A204.1 (cell line): ENCODE data around the gene C1QTNF1.
"Not testable (repeated sequence)": the region's sequence is repeated elsewhere in the genome, so short reads cannot be mapped to it uniquely, and the experiment has no call there.

ENCODE experiments used
- FAIRE-seq: peaks from 2 replicates; lab custom pipeline; 2012; peaks lifted over from hg19 to GRCh38; lab: Jason Lieb, UNC

C1QTNF1 gene

GRCh38 chr17:79024901-79025737 is 1.1 kb downstream of the C1QTNF1 start:
- FAIRE-seq, result no peak

DNA sequence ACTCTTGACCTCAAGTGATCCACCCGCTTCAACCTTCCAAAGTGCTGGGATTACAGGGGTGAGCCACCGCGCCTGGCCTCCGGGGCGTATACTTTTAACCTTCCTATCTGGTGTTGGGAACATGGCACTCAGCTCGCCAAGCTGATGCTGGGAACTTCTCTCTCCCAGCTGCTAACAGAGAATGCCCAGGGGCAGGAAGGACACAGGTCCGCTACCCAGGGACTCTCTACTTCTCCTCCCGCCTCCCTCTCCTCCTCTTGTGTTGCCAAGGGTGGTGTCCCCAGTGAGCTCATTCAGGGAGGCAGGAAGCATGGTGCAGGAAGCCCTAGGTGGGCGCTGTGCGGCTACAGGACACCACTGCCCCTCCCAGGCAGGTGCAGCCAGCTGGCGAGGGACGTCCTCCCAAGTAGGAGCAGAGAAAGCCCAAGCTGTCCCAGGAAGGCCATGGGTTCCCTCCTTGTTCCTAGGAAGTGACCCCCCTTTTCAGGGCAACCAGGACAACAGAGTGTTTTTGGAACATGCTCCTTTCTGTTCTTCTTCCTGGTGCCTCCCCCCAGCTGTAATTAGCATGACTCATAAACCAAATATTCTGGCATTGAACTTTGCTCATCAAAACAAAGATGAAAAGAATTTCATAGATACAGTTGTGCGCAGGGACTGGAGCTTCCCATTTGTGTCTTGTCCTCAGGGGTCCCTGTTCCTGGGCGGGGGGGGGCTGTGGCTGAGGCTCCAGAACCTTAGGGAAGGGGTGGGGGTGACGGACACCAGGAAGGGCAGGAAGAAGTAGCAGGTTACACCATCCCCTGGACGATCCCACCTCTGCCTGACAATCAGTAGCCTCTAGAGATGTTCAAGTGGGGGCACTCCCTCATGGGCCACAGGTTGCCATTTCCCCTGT is 2.7 kb downstream of the C1QTNF1 start:
- FAIRE-seq, result no peak

- no peak for FAIRE-seq
Observed at GRCh38 chr17:79027274-79027924, 3.4 kb downstream of the C1QTNF1 start.

- no peak for FAIRE-seq
Observed at GRCh38 chr17:79027925-79028491, 4.0 kb downstream of the C1QTNF1 start.

DNA sequence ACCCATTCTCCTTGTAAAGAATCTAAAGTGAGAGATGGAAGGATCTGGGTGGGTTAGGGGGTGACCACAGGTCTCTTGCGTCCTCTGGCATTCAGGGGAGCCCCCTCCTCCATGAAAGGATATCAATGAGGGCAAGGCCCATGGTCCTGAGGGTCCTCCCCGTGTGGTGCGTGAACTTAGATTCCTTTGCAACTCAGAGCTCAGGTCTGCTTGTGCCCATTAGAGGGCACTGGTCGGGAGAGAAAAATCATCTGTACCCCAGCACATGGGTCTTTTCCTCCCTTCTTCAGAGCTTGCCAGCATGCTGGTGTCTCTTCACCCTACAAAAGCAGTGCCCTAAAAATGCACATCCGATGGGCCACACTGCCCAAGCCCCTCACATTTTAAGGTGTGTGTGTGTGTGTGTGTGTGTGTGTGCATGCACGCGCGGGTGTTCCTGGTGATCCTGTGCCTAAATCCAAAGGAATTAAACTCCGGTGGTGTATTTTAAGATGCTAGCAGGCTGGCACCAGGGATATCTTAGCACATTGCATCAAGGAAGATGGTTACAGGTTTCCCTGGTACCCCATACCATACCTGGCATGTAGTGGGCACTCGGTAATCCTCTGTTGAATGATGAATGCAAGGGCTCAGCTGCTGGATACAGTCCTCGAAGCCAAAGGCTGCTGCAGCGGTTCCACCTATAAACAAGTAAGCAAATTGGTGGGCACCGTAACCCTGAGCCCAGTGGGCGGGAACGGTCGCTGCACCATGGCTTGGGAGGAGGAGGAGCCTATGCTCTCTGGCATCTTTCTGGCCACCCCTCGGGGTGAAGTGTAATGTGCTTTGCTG is 4.7 kb downstream of the C1QTNF1 start:
- no peak for FAIRE-seq

DNA sequence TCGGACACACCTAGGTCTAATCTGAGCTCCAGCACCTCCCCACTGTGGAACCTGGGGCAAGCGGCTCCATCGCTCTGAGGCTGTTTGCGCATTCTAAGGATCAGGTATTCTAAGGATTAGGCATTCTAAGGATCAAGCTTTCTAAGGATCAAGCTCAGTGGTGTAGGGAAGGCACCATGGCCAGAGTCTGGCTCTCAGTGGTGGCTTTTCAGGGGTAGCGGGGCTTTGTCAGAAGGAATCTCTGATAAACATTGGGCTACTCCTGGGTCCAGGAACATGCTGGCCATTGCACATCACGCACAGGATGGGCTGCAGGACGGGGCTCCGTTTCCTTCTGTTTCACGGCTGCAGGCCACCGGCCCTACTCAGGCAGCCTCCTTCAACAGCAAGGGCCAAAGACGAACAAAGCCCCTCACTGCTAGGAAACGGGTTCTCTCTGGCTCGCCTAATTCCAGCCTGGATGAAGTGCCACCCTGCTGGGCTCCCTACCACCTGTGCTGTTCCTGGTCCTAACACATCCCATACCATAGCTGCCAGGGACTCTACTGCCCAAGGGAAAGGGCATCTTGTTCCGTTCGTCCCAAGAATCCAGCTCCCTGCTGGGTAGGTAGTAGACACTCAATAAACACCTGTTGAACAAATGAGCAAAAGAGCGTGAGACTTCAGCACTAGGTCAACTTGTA is 5.5 kb downstream of the C1QTNF1 start:
- FAIRE-seq, result no peak

DNA sequence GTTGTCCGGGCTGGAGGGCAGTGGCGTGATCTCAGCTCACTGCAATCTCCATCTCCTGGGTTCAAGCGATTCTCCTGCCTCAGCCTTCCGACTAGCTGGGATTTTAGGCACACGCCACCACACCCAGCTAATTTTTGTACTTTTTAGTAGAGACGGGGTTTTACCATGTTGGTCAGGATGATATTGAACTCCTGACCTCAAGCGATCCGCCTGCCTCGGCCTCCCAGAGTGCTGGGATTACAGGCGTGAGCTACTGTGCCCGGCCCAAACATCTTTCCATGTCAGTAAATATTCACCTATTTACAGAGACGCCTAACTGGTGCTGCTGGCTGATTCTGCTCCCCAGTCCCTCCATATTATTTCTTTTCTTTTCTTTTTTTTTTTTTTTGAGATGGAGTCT is 6.7 kb downstream of the C1QTNF1 start:
- not testable (repeated sequence) for FAIRE-seq

- no peak for FAIRE-seq
Observed at GRCh38 chr17:79031996-79032875, 8.3 kb downstream of the C1QTNF1 start.

DNA sequence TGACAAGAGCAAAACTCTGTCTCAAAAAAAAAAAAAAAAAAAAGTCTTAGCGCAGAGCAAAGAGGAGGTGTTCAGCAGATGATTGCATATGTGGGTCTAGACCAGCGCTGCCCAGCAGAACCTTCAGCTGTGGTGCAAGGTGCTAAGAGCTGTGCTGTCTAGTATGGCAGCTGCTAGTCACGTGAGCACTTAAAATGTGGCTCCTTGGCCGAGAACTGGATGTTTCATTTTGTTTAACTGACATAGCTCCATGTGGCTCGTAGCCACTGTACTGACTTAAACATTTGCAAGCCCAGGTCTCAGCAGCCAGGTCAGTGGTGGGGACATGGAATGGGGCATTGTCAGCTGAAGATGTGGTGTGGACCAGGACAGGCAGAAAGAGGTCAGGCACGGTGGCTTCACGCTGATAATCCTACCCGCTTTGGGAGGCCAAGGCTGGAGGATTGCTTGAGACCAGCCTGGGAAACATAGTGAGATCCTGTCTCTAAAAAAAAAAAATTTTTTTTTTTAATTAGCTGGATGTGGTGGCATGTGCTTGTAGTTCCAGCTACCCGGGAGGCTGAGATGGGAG is 9.2 kb downstream of the C1QTNF1 start:
- no peak for FAIRE-seq

- no peak for FAIRE-seq
Observed at GRCh38 chr17:79033741-79034501, 10.0 kb downstream of the C1QTNF1 start.

DNA sequence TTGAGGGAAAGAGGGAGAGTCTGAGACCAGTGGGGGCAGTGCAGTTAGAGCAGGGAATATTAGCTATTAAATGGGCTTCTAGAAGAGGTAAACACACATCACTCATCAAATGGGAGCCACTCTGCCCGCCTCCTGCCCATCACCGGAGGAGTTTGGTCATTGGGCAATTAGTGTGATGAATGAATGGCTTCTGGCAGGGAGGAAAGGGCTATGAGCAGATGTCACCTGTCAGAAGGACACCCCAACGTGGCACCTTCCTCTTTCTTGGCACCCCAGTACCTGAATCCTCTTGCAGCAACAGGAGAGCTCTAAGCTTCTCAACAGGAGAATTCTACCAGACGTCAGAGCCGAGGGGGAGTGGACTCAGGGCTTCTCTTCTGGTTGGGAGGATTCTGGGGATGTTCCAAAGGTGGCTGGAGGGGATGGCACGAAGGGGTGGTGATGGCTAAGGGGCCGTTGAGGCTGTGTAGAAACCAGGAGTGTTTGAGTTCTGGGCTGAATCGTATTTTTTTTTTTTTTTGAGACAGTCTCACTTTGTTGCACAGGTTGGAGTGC is 11.0 kb downstream of the C1QTNF1 start:
- no peak for FAIRE-seq

GRCh38 chr17:79035686-79036085 is 11.7 kb downstream of the C1QTNF1 start:
- no peak for FAIRE-seq

DNA sequence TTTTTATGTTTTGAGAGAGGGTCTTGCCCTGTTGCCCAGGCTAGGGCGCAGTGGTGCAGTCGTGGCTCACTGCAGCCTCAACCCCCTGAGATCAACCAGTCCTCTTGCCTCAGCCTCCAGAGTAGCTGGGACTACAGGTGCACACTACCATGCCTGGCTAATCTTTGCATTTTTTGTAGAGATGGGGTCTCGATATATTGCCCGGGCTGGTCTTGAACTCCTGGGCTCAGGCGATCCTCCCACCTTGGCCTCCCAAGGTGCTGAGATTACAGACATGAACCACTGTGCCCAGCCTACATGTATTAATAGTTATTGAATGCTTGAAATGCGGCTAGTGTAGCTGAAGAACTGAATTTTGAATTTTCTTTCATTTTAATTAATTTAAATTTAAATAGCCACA is 12.2 kb downstream of the C1QTNF1 start:
- FAIRE-seq, result no peak

DNA sequence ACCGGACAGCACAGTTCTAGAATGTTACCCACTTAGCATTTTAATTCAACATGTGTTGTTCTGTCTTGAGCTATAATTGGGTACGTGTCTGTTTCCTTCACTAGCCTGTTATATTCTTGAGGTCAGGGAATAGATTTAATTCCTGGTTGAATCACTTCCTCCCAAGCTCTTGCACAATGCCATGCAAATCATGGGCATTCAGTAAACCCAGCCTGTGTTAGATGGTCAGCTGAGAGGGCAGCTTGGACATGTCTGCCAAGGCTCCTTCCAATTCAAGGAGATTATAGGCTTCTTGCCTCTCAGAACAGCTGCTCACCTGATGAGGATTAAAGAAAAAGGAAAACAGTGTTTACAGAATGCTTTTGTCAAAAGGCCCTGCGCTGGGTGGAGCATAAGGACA is 12.6 kb downstream of the C1QTNF1 start:
- no peak for FAIRE-seq

- FAIRE-seq, result no peak
Observed at GRCh38 chr17:79038545-79039135, 14.7 kb downstream of the C1QTNF1 start.

DNA sequence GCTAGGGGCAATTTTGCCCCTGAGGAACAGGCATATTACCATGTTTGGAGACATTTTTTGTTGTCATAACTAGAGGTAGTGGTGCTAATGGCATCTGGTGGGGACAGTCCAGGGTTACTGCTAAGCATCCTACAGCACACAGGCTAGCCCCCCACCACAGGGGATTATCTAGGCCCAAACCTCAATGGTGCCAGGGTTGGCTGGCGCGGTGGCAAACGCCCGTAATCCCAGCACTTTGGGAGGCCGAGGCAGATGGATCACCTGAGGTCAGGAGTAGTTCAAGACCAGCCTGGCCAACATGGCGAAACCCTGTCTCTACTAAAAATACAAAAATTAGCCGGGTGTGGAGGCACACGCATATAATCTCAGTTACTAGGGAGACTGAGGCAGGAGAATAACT is 15.2 kb downstream of the C1QTNF1 start:
- FAIRE-seq, result no peak

GRCh38 chr17:79039886-79040285 is 15.9 kb downstream of the C1QTNF1 start:
- FAIRE-seq, result no peak

- FAIRE-seq, result no peak
Observed at GRCh38 chr17:79041041-79041570, 17.1 kb downstream of the C1QTNF1 start.
